ENCODE results near the gene CA5A.
"Not testable (repeated sequence)": the region's sequence is repeated elsewhere in the genome, so short reads cannot be mapped to it uniquely, and the experiment has no call there.

CA5A gene

DNA sequence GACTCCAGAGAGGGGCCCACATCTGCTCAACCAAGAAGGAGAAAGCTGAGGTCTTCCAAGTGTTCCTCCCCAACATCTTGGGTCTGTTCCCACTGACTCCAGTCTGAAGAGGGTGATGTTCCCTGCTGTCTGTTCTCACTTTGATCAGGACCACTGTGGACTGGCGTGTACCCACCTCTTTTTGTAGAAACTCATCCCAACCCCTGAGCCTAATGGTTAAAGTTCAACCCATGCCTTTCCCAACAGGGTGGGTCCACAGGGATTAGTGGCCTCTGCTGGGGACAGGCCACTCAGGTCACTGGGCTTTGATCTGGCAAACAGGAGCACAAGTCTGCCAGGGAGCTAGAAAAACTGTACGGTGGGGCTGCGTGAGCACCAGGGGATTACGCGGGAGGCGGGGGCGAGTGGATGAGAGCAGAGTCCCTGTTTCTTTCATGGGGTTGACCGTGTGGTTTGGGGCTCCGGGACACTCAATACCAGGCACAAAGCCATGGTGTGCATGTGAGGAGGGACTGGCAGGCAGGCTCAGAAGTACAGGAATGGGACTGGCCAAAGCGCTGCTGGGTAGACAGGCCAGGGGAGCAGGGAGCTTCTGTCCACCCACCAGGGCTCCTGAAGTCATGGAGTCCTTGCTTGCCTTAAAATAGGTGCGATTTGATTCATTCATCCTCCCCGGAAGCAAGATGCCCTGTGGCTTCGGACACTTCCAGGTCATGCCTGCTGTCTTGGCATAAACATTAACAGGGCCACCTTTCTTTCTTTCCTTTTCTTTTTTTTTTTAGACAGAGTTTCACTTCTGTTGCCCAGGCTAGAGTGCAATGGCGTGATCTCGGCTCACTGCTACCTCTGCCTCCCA, at the start of gene CA5A:
Gene CA5A (minus strand): TSS at position 155 of the 856 bp plus-strand sequence. CDS start 79 bp downstream, at position 76.
- TF ChIP-seq, protein P1, sequence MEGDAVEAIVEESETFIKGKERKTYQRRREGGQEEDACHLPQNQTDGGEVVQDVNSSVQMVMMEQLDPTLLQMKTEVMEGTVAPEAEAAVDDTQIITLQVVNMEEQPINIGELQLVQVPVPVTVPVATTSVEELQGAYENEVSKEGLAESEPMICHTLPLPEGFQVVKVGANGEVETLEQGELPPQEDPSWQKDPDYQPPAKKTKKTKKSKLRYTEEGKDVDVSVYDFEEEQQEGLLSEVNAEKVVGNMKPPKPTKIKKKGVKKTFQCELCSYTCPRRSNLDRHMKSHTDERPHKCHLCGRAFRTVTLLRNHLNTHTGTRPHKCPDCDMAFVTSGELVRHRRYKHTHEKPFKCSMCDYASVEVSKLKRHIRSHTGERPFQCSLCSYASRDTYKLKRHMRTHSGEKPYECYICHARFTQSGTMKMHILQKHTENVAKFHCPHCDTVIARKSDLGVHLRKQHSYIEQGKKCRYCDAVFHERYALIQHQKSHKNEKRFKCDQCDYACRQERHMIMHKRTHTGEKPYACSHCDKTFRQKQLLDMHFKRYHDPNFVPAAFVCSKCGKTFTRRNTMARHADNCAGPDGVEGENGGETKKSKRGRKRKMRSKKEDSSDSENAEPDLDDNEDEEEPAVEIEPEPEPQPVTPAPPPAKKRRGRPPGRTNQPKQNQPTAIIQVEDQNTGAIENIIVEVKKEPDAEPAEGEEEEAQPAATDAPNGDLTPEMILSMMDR (conservative IDR thresholded peaks at IDR 0.05) = no peak
- H3K27ac ChIP-seq = no peak within 1 kb of the TSS

DNA sequence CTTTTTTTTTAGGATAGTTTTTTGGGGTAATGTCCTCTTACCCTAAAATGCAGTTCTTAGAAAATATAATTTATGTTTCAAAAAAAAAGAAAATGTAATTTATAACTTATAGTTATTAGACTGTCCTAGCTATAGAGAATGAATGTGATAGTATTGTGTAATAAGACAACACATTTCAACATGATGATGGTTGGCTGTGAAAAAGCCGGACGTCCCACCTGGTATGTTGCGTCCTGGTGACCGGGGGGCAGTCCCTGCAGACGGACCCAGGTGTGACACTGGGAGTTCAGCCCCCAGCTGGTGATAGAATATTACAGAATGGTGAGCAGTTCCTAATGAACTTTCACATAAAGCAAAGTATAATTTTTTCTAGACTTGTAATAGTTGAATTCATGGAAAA, 49.2 kb upstream of the CA5A start:
- not testable (repeated sequence) for H3K27ac ChIP-seq

DNA sequence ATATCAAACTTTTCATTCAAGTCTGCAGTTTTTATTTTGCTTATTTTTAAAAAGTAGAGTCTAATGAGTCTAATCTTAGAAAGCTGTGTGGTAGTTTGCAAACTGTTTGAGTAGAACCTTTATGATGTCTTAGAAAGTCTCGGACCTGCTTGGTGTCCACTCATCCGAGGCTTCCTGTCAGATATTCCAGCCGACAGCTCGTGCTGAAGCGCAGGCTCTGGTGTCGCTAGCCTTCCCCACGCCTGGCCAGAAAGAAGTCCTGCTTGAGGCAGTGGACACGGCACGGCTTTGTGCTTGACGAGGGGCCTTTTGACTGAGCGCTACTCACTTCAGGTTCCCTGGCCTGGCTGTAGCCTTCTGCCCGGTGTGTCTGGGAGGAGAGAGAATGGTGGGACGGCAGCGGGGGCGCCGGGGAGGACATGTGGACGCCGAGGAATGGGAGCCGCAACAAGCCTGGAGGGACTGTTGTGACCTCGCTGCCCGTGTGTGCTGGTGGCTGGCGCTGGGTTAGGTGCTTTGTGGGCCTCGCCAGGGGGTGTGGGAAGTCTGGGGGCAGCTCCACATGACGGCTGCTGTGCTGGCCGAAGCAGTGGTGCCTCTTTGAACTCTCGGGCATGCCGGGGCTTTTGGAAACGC, 48.4 kb upstream of the CA5A start:
- TF ChIP-seq, protein P1 (conservative IDR thresholded peaks at IDR 0.05) = no peak
- H3K27ac ChIP-seq = no peak overlapping the region

DNA sequence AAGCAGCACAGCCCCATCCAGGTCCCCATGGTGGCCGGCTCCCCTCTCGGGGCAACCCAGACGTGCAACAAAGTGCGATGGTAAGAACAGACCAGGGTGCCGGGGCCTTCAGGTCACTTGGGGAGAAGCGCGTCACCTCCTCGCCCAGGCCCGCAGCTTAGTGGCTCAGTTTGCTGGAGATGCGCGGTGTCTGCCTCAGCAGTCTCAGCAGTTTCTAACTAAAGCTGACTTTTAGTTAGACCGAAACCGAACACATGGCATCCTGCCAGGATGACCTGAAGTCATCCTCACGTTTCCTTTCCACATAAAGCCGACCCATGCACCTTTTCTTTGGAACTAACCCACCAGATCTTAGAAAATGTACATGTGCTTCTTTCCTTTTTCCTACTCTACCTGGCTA, 47.9 kb upstream of the CA5A start:
- not testable (repeated sequence) for H3K27ac ChIP-seq

DNA sequence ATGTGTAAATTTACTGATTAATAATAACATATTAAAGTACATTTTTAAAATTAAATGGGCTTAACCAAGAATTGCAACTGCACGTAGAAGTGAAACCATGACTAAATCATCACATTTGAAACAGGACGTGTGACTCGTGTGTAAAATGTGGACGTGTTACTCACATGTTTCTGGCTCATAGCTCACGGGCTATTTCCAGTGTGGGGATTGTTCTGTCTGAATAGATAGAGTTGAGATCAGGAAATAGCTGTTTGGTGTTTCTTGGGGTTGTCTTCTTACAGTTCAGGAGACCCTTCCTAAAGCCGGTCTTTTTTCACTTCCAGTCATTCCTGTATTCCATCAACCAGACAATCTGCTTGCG, 47.4 kb upstream of the CA5A start:
- not testable (repeated sequence) for H3K27ac ChIP-seq

DNA sequence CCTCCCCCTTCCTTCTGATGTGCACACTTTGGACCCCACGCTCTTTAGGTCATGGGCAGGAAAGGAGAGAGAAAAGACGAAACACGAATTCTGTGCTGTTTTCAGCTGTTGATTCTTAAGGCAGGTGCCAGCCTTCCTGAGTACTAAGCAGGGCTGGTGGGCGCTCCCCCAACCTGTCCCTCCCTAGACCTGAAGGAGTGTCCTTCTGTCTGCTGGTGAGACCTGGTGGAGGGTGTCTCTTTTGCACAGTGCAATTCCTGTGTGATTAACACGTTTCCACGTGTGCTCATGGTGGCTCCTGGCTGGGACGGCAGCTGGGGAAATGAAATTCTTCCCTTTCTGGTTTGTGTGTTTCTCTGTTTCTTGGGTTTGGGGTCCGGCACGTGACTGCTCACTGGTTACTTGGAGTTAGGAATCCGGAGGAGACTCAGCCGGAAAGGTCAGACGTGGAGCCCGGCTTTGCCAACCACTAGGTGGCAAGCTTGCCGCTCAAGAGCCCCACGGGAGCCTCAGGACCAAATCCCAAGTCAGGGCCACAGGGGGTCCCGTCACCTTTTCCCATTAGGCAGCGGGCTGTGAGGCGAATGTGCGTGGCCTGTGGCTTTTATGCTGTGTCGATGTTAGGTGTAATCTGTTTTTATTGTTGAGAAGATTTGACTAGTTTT, 46.9 kb upstream of the CA5A start:
- H3K27ac ChIP-seq = not testable (repeated sequence)

DNA sequence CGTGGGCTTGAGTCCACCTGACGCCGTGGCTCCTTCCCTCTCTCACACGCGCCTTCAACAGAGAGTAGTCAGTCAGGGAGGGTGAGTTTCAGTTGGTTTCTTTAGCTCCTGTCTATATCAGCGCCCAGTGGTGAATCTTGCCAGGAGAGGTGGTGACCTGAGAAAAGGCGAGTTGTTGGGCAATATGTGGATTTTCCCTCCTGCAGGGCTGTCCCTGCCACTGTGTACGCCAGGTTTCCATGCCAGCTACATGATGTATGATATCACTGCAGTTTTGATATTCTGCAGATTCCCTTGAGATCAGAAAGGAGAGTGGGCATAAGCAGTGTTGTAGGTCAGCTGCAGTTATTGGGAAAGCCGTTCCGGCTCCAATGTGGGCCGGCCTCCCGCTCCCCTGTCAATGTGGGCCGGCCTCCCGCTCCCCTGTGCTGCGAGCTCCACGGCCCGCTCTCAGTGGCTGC, 46.3 kb upstream of the CA5A start:
- TF ChIP-seq, protein P1 (conservative IDR thresholded peaks at IDR 0.05) = no peak
- no peak overlapping the region for H3K27ac ChIP-seq

DNA sequence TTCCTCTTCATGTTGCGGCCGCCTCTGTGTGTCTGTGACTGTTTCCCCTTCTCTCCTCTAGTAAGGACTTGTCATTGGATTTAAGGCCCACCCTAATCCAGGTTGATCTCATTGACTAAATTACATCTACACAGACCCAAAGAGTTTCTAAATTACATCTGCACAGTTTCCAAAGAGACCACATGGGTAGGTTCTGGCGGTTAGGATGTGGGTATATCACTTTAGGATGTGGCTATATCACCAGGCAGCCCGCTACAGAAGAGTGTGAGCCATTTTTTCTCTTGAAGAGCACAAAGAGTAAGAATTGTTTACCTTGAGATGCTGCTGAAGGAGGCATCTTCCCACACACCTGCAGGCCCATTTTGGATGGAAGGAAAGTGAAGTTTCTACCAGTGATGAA, 45.0 kb upstream of the CA5A start:
- H3K27ac ChIP-seq = not testable (repeated sequence)

DNA sequence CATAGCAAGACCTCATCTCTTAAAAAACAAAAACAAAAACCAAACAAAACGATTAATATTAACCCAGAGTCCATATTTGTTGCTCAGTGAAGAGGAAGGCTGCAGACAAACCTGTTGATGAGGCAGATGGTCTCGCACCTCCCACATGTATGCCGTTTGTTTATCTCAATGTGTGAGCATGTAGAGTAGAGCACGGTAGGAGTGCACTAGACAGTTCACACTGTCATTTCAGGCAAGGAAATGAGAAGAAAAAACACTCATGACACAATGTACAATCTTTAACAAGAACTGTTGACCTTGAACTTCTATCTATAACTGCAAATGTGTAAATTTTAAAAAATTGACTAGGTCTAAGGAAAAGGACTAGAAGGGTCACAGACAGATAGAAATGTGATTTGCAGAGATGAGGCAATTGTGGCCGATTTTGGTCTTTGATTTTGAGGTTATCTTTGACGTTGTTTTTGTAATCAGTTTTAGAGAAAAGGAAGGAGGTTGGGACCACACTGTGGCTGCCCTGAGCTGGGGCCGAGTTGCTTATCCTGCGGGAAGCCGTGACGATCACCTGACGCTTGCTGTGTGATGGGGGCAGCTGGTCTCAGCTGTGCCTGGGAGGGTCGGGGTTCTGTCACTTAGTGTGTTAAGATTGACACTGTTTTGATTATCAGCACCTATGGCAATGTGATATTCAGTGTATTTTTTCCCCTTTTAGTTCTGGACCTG, 43.7 kb upstream of the CA5A start:
- H3K27ac ChIP-seq = not testable (repeated sequence)

DNA sequence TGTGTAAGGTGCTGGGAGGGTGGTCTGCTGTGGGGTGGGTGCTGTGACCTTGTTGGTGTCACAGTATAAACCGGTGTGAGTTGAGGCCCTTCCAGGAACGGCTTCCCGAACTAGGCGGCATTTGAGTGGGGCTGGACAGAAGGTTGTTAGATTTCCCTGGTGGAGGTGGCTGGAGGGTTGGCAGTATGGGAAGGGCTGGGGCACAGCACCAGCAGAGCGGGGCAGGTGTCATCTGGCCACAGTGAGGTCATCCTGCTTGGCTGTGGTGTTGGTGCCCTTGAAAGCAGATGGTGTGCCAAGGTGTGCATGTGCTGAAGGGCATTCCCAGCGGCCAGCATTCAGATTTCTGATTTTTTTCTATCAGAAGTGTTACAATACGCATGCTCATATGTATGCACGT, 43.0 kb upstream of the CA5A start:
- TF ChIP-seq, protein P1 (conservative IDR thresholded peaks at IDR 0.05) = no peak
- no peak overlapping the region for H3K27ac ChIP-seq
